Heart right ventricle (tissue), 16 donors: ENCODE measurements around the gene CAMK1D. TPM values are rescaled to one million over a fixed set of nuclear protein-coding genes. Genes with fewer than 3 reads are reported as not detected.

ENCODE experiments used
- ATAC-seq, 8 donors: fragments of 200-7000 bp; cut with Tn5 transposase; one replicate each; pipeline ENCODE4 v1.9.1; 2020; ENCODE audit warnings: mild to moderate bottlenecking in 8 of 8, moderate library complexity in 8 of 8, moderate number of reproducible peaks in 1 of 8
- DNase-seq, 2 donors: peaks; one replicate each; pipeline ENCODE4 v3.0.0-alpha.2; 2020
- H3K27ac ChIP-seq, 10 donors: fragments of 200-600 bp; sonication (generic) in 2 of 10; one replicate each; pipeline versions ENCODE4 v1.5.0 to v1.8.0; 2020 to 2022; ENCODE audit warnings: mild to moderate bottlenecking in 3 of 10
- H3K27me3 ChIP-seq, 7 donors: fragments of 200-600 bp; one replicate each; pipeline ENCODE4 v1.8.0; 2021 to 2022; ENCODE audit warnings: mild to moderate bottlenecking in 2 of 7
- H3K36me3 ChIP-seq, 9 donors: fragments of 200-600 bp; sonication (generic) in 1 of 9; one replicate each; pipeline versions ENCODE4 v1.5.0 to v1.8.0; 2020 to 2022; ENCODE audit warnings: mild to moderate bottlenecking in 2 of 9
- H3K4me1 ChIP-seq, 9 donors: fragments of 200-600 bp; sonication (generic) in 1 of 9; one replicate each; pipeline versions ENCODE4 v1.5.0 to v1.8.0; 2020 to 2022; ENCODE audit warnings: mild to moderate bottlenecking in 4 of 9
- H3K4me3 ChIP-seq, 10 donors: fragments of 200-600 bp; sonication (generic) in 2 of 10; one replicate each; pipeline versions ENCODE4 v1.5.0 to v1.8.0; 2020 to 2022; ENCODE audit warnings: mild to moderate bottlenecking in 7 of 10, moderate library complexity in 2 of 10
- H3K9me3 ChIP-seq, 11 donors: fragments of 200-600 bp in 10 of 11; sonication (generic) in 2 of 11; one replicate each; pipeline versions ENCODE4 v1.5.0 to v1.8.0; 2013 to 2022; ENCODE audit warnings: mild to moderate bottlenecking in 2 of 11, control low read depth in 1 of 11, moderate library complexity in 1 of 11
- CTCF ChIP-seq, 9 donors: fragments of 200-600 bp; sonication (generic) in 2 of 9; IDR thresholded peaks; one replicate each; pipeline versions ENCODE4 v1.5.0 to v1.8.0; 2021 to 2022; ENCODE audit warnings: antibody characterized with exemption in 9 of 9, mild to moderate bottlenecking in 5 of 9, moderate library complexity in 1 of 9
- WGBS, 2 donors: extraction: QIAGEN DNeasy Blood & Tissue Kit; methylation state at CpG; one replicate each; pipeline ENCODE4 v1.1.7; 2013; ENCODE audit warnings: inconsistent platforms in 1 of 2; 5-methylcytosine and 5-hydroxymethylcytosine counted together
- intact Hi-C, 10 donors: fragments of 100-400 bp; cut with DNase I; formaldehyde crosslinking; loops; one replicate each; pipeline versions ENCODE4 v1.11.1 to v1.14.2; 2022
- polyA plus RNA-seq, 2 donors: library from polyadenylated mRNA; stranded (reverse); fragments of 200-250 nt; gene quantifications; one replicate each; pipeline ENCODE4 v1.2.3, GENCODE V29; 2013
- total RNA-seq, 10 donors: library from RNA; stranded (reverse); fragmentation: NEBNext Ultra II Directional in 3 of 10; extraction: Animal tissue kit (Norgen Biotek cat#: 25700) in 3 of 10; gene quantifications; one replicate each; pipeline versions ENCODE4 v1.2.1 to v1.2.4, GENCODE V29; 2021 to 2023
- donor health status: Arrhythmogenic right ventricular cardiomyopathy.
- donor health status: ischemic (EF 13 %, LVEDD 7.1; RV severe dilation, severe dysfunction).
- donor health status: healthy with polysubstance abuse.
- donor health status: DM: no; HTN: yes; CAD: no.
- donor health status: DM: no; HTN: no; CAD: no.
- donor health status: ischemic (EF 25% LVEDD 6.9; RV normal size, moderate dysfunction).
- donor health status: ischemic (EF 25% LVEDD 5.7; RV mildly dilated, moderate dysfunction).
- donor health status: healthy.
- donor health status: DM: yes; HTN: yes; CAD: no.
- donor health status: Ischemic cardiomyopathy.
- donor health status: ischemic (EF 35%, LVEDD 5.7; RV mildly dilated, moderate dysfunction).
- donor health status: nonischemic (EF 11% LVEDD 7.7; RV severe dilation, severe dysfunction).
- donor health status: DM: yes; HTN: yes; CAD: no.
- donor health status: PGD.
- donor health status: ischemic (EF 29% LVEDD 5.4; RV normal size, mild dysfunction).
- donor health status: nonischemic (EF 23%, LVEDD 6.1; RV moderate dilation, normal function).

CAMK1D gene
- total and polyA plus RNA-seq, 12 donors, result 1.3 to 17.7 (median 2.6) TPM

GRCh38 chr10:12484941-12485805 lies 135.8 kb downstream of the CAMK1D start:
- no peaks in the 10 kb centered on the region for H3K27me3 ChIP-seq
- DNase-seq (peak; percentile 36 to 55), ATAC-seq (peak; percentile 78 to 92 (median 89))
- peak overlapping the region in 8 of 10 donors; percentile 9 to 78 (median 51) for H3K27ac ChIP-seq
- H3K9me3 ChIP-seq, result peaks cover 0 to 5% (median 0%) of the 10 kb centered on the region in 11 donors
- H3K36me3 ChIP-seq, result no peaks in the 10 kb centered on the region
- 40 to 42% methylated on average over 26 of the region's 26 CpGs for WGBS, 2 donors
- peaks cover 0 to 27% (median 12%) of the 10 kb centered on the region in 9 donors for H3K4me1 ChIP-seq
- TF ChIP-seq CTCF (IDR thresholded peaks at IDR 0.05), result peak in 3 of 9 donors; percentile 13 to 22 (median 22)
- H3K4me3 ChIP-seq, result peak overlapping the region in 6 of 10 donors; percentile 6 to 29 (median 25)
- intact Hi-C loops, result loop anchor here in 1 of 10 donors (10.0 kb wide), 1 partner anchor 220 kb away; no protein-coding TSS in a partner anchor

- Histone ChIP-seq H3K27me3 (no peaks in the 10 kb centered on the region), H3K9me3 (no peaks in the 10 kb centered on the region), H3K36me3 (no peaks in the 10 kb centered on the region), H3K27ac (no peak overlapping the region), H3K4me3 (no peak overlapping the region), H3K4me1 (peaks cover 0 to 27% (median 12%) of the 10 kb centered on the region in 9 donors)
- 76 to 91% methylated on average over 2 of the region's 2 CpGs for WGBS, 2 donors
- TF ChIP-seq CTCF (IDR thresholded peaks at IDR 0.05), result no peak
- intact Hi-C loops, result loop anchor here in 1 of 10 donors (10.0 kb wide), 1 partner anchor 223 kb away; no protein-coding TSS in a partner anchor
- DNase-seq, result no peak
- no peak for ATAC-seq
Measured at GRCh38 chr10:12487366-12487765, 138.0 kb downstream of the CAMK1D start.

- Histone ChIP-seq H3K4me3 (no peak overlapping the region), H3K4me1 (peaks cover 0 to 21% (median 12%) of the 10 kb centered on the region in 9 donors), H3K27ac (no peak overlapping the region), H3K9me3 (no peaks in the 10 kb centered on the region), H3K36me3 (no peaks in the 10 kb centered on the region), H3K27me3 (no peaks in the 10 kb centered on the region)
- DNase-seq (no peak), ATAC-seq (no peak)
- TF ChIP-seq CTCF (IDR thresholded peaks at IDR 0.05), result no peak
- intact Hi-C loops, result loop anchor here in 1 of 10 donors (10.0 kb wide), 1 partner anchor 224 kb away; no protein-coding TSS in a partner anchor
- WGBS, 2 donors, result 95 to 97% methylated on average over 16 of the region's 16 CpGs
Measured at GRCh38 chr10:12488626-12489025, 139.3 kb downstream of the CAMK1D start.

GRCh38 chr10:12489357-12489756 lies 140.0 kb downstream of the CAMK1D start:
- H3K36me3 ChIP-seq, result no peaks in the 10 kb centered on the region
- H3K27ac ChIP-seq, result no peak overlapping the region
- H3K27me3 ChIP-seq, result no peaks in the 10 kb centered on the region
- no peaks in the 10 kb centered on the region for H3K9me3 ChIP-seq
- peaks cover 0 to 16% (median 12%) of the 10 kb centered on the region in 9 donors for H3K4me1 ChIP-seq
- no peak overlapping the region for H3K4me3 ChIP-seq
- ATAC-seq, result no peak
- WGBS, 2 donors, result 73 to 76% methylated on average over 8 of the region's 8 CpGs
- DNase-seq, result no peak
- no peak for TF ChIP-seq CTCF (IDR thresholded peaks at IDR 0.05)
- intact Hi-C loops, result loop anchor here in 1 of 10 donors (10.0 kb wide), 1 partner anchor 225 kb away; no protein-coding TSS in a partner anchor
